GM18520 (cell line): Measurements from ENCODE around the gene ELL2.
"Not testable (repeated sequence)": the region's sequence is repeated elsewhere in the genome, so short reads cannot be mapped to it uniquely, and the experiment has no call there.

Experiments
- ATAC-seq: cut with Tn5 transposase; IDR thresholded peaks from one replicate; pipeline ENCODE4 v1.9.1; 2021; ENCODE audit not compliant: unreplicated experiment

The ELL2 gene

DNA sequence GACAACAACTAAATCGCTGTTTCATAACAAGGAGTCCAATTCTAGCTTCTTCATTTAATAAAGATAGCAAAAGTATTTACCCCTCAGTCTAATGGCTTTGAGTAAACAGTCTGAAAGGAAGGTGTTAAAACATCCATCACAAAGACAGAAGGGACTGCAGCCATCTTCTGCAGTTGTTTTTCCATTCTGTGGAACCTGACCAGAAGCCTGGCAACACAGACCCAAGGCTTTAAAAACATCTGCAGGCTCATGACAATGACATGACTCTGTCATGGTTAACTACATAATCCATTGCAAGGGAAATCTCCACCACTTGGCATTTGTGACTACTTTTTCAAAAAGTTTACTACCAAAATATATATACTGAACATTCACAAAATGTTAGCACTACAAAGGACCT, 51.9 kb downstream of the ELL2 start:
- no peak for ATAC-seq

GRCh38 chr5:95908799-95909198, 52.9 kb downstream of the ELL2 start:
- no peak for ATAC-seq

DNA sequence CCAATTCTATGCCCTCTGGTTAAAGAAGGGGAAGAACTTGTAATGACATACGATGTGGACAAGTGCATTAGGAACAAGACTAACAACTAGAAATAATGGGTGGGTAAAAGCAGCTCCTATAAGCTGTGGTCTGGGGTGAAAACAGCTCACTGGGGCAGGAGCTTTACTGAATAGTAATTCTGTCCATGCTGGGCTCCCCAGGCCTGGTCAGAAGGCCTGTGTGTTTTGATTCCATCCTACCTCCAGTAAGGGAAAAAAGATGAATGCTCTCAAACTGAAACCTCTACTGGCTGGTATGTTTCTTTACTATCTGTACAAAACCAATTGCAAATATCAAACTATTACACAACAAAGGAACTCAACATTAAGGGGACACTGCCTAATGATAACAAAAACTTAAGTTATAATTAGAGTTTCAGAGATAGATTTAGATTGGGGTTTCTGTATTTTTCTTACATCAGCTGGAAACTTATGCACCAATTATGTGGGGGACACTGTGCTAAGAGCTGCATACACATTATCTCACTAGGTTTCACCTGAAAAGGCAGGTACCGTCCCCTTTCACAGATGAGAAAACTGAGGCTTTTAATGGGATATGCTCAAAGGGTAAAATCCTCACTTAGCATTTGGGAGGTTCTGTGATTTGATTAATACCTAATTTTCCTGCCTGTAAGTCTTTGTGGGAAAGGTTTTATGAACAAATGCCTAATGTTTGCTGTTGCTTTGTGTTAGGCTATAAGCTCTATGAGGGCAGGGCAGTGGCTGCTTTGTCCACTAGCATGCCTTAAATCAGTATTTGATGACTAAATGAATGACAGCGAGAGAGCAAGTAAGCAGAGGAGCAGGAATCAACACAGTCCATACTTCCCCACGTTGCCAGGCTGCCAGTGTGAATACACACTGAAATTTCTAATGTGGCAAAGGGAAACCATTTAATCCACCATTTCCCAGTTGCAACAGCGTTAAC, 53.6 kb downstream of the ELL2 start:
- peak; percentile 14 for ATAC-seq

- ATAC-seq = peak; percentile 47
These were observed 54.5 kb downstream of the ELL2 start for GRCh38 chr5:95907067-95907705.

GRCh38 chr5:95906398-95906797, 55.3 kb downstream of the ELL2 start:
- ATAC-seq = not testable (repeated sequence)

DNA sequence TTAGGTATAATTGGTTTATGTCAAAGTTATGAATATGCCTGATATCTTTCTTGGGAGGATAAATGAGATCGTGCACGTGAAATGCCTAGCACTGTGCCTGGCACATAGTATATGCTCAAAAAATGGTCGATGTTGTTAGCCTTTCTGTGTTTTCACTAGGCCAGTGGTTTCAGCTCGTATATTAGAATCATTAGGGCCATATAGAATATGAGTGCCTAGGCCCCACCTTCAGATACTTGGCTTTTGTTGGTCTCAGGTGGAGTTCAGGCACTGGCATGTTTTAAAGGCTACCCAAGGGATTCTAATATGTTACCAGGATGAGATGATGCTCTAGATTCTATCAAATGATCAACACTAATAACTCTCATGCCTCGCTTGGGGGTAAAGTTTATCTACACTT, 56.8 kb downstream of the ELL2 start:
- no peak for ATAC-seq

DNA sequence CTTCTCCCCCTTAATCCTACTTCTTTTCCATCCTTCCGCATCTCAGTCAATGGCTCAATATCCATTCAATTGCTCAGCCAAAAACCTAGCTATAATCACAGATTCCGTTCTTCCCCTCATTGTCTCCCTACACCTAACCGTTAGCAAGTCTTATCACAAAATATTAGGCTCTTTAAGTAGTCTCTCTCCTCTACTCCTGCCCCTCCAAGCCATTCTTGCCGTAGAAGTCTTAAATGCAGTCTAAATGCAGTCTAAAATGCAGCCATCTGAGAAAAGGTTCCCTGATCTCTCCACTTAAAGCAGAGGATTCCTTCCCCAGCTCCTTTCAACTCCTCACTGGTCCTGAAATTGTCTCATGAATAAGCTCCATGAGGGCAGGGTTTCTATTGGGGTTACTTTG, 57.8 kb downstream of the ELL2 start:
- no peak for ATAC-seq

DNA sequence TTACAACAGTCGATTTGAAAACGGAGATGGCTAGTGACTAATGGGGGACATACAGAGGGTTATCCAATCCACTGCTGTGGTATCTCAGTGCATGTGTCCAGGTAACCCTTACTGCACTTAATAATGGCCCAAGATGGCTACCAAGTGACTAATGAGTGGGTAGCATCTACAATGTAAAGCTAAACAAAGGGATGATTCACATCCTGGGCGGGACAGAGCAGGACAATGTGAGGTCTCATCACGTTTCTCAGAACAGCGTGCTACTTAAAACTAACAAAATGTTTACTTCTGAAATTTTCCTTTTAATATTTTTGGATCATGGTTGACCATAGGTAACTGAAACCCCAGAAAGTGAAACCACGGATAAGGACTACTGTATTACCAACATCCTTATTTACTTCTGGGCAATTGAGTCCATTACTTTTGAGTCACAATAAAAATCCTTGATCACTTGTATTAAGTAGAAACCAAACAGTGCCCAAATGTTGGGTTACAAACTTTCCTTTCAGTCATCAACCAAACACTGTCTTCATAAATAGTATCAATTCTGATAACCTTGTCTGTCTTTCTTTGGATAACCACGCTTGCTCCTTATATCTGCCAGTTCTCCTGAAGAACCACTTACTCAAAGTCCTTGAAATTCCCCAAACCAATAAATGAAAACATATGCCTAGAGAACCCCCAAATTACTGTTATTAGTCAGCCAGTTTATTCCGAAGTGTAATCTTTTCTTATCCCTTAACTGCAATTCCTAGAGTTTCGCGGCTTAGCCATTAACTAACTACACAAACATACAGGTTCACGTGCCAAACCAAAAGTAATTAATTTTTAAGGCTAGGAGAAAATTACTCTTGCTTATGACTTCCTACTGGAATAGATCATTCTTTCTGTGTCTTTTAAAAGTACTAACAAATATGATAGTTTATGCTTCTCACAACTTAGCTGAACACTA, 59.7 kb downstream of the ELL2 start:
- no peak for ATAC-seq

DNA sequence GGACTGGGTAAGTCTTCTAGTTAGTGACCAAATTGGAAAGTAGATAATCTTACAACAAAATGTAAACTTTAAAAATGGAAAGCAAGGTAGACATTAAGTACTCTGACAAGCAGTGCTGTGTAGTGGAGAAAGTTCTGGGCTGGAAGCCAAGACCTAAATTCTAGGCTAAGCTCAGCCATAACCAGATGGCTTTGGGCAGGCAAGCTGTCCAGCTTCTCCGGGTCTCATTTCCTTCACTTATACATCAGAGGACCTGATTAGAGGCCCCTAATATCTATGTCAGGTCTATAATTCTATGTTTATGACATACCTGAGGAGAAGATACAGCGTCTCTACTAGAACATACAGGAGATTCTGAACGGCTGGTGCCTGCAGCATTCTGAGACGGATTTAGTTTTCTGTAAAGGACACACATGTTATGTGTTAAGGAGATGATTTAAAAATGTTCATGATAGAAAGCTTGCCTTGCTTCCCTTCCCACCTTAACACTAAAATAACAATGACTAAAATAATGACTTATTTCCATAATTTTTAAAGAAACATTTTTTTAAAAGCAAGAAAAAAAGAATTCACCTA, 61.2 kb downstream of the ELL2 start:
- no peak for ATAC-seq

DNA sequence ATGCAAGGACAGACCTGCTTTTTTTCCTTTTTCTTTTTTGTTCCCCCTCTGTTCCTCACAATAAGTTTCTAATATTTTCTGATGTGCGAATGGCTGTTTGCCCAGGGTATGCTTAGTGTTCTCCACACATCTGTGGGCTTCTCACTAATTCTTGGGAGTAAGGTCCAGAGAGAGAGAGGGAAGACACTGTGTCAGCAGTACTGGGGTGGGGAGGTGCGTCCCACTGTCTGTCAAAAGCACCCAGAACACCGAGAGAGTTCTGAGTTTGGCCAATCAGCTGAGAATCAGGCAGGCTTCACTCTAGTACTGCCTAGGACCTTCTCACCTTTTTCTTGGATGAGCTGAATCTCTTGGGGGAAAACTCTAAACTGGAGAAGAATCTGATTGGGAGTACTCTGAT, 61.8 kb downstream of the ELL2 start:
- ATAC-seq = no peak

- no peak for ATAC-seq
These were observed 62.6 kb downstream of the ELL2 start for GRCh38 chr5:95899006-95899405.

DNA sequence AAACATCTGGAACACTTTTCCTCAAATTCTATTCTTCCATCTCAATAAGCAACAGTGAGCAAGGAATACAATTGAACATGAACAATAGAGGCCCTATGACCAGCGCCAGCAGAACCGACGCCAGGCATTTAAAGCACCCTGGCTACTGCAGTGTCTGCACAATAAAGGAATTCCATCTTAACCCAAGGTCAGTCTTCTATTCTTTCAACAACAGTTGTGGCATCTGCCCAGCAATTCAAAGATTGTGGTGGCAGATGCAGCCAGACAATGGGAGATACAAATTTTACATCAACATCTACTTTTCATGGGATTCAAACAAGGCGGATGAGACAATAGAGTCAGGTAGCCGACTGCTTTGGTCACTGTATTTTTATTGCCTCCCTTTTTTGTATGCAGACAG, 65.9 kb downstream of the ELL2 start:
- ATAC-seq = no peak

DNA sequence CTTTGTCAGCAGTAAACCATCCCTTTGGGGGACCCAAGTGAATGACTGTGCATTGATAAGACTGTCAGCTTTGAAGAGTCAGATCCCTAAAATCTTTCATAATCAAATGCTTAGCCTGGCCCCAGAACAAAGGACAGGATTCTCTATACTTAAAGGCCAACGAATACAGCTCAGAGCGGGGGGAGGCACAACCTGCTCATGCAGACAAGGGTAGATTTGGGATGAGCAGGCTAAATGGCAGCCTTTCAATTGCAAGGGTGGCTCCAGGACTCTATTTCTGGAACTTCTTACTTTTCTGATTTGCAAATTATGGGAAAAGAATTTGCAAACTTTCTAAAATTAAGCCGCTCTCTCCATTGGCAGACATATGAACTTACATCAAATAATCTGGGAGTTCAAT, 66.4 kb downstream of the ELL2 start:
- no peak for ATAC-seq

- ATAC-seq = no peak
These were observed 68.8 kb downstream of the ELL2 start for GRCh38 chr5:95892784-95893354.

DNA sequence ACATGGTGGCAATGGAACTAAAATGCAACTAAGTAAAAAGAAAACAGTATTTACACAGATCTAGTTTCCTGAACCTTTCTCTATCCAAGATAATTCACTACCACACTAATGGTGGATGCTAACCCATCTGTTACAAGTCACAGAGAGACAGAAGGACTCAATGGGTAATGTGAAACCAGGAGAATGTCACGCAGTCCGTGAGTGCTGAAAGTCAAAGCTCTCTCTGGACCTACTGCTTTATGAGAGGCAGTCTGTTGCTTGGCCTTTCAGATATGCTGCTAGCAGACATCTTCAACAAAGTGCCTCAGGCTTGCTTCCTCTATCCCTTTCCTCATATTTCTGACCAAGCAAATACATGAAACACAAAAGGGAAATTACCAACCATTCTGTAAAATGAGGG, 70.2 kb downstream of the ELL2 start:
- no peak for ATAC-seq

- ATAC-seq = no peak
These were observed 72.6 kb downstream of the ELL2 start for GRCh38 chr5:95889076-95889475.

DNA sequence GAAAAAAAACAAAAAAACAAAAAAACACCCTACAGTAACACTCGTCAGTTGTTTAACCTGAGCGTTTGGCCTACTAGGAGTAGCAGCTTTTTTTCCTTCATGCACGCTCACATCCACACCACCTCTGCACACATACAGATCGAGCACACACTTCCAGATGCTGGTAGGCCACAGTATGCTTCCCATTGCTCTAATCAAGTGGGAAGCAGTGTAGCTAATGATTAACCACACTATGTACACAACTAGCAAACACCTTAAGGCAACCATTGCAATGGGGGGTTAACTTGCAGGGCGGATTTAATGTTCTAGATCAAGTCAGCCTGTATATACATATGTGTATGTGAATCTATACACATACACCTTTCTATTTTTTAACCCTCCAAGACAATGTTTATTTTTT, 73.7 kb downstream of the ELL2 start:
- ATAC-seq = no peak

DNA sequence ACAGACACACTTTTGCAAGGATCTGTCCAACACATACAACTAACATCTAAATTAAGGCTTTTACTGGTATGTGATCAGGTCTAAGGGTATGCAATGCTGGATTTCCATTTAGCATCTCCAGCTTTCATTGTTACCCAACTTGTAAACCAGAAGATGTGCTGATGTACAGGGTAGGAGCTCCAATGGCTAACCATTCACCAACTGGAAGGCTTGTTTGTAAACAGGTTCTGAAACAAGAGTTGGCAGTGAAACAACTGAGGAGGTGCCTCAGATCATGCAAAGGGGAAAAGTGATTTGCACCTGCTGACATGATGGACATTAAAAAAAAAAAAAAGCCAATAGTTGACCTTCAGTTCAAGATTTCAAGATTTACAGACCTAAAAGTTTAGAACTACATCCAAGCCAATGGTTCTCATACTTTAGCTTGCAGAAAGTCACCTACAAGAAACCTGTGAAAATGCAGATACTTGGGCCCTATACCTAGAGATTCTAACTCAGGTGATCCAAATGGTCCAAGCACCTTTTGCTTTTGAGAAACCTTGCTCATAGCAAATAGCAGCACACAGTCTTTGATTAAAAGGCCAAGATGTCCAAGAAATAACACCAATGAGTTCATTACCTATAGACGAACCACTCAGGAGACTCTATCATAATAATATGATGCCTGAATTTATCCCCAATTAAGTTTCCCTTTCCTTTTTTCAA, 75.2 kb downstream of the ELL2 start:
- no peak for ATAC-seq

GRCh38 chr5:95884511-95884910, 77.1 kb downstream of the ELL2 start:
- ATAC-seq = no peak

- ATAC-seq = no peak
These were observed 77.7 kb downstream of the ELL2 start for GRCh38 chr5:95884017-95884325.
